Glutamatergic neuron (in vitro differentiated cells): ENCODE data around the gene LILRA1. TPM values are rescaled to one million over a fixed set of nuclear protein-coding genes. Genes with fewer than 3 reads are reported as not detected.

ENCODE experiments used
- DNase-seq: peaks from one replicate; pipeline ENCODE4 v3.0.0; 2022
- H3K27ac Mint-ChIP-seq: one replicate; pipeline ENCODE4 v1.8.0; 2020; ENCODE audit warnings: mild to moderate bottlenecking, mixed read lengths, inconsistent platforms; ENCODE audit not compliant: unreplicated experiment
- H3K27me3 Mint-ChIP-seq: one replicate; pipeline ENCODE4 v1.8.0; 2020; ENCODE audit warnings: mild to moderate bottlenecking, moderate library complexity, mixed read lengths, inconsistent platforms; ENCODE audit not compliant: unreplicated experiment
- H3K36me3 Mint-ChIP-seq: one replicate; pipeline ENCODE4 v1.8.0; 2020; ENCODE audit warnings: mild to moderate bottlenecking, mixed read lengths, inconsistent platforms; ENCODE audit not compliant: unreplicated experiment
- H3K4me1 Mint-ChIP-seq: one replicate; pipeline ENCODE4 v1.8.0; 2020; ENCODE audit warnings: mild to moderate bottlenecking, low read depth, mixed read lengths, inconsistent platforms; ENCODE audit not compliant: unreplicated experiment
- H3K4me3 Mint-ChIP-seq: one replicate; pipeline ENCODE4 v1.8.0; 2020; ENCODE audit warnings: mild to moderate bottlenecking, mixed read lengths, inconsistent platforms; ENCODE audit not compliant: unreplicated experiment
- H3K9me3 Mint-ChIP-seq: one replicate; pipeline ENCODE4 v1.8.0; 2020; ENCODE audit warnings: mild to moderate bottlenecking, moderate library complexity, mixed read lengths, inconsistent platforms; ENCODE audit not compliant: unreplicated experiment
- total RNA-seq: library from RNA; stranded (reverse); fragmentation: NEBNext Ultra II Directional; extraction: Animal tissue kit (Norgen Biotek cat#: 25700); gene quantifications from one replicate; pipeline ENCODE4 v1.2.1, GENCODE V29; 2021; ENCODE audit not compliant: unreplicated experiment
- TF ChIP-seq, protein P1 (sequence below): fragments of 200-600 bp; sonication (generic); IDR thresholded peaks from one replicate; pipeline ENCODE4 v1.5.0; 2021; ENCODE audit not compliant: partially characterized antibody, unreplicated experiment

LILRA1 gene
- total RNA-seq, 1 donor from 2014 or later = not detected

DNA sequence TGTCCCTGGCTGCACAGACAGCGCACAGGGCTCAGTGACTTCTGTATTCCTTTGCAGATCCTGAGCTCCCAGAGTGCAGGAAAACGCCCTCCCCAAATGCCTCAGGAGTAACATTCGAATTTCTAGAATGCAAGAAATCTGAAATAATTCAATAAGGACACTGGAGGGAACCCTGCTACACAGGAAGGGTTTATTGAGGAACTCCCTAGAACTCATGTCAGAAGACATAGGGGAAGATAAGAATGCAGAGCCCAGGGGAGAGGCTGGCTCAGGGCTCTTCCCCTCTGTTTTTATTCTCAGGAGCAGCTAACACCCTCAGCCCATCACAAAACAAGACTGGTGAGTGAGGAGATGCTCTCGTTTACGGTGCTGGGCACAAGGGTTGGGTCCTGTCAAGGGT lies 6.8 kb downstream of the LILRA1 start:
- no peaks in the 10 kb centered on the region for H3K36me3 Mint-ChIP-seq
- peaks cover 3% of the 10 kb centered on the region for H3K27me3 Mint-ChIP-seq
- peaks cover 3% of the 10 kb centered on the region for H3K9me3 Mint-ChIP-seq
- TF ChIP-seq, protein P1, sequence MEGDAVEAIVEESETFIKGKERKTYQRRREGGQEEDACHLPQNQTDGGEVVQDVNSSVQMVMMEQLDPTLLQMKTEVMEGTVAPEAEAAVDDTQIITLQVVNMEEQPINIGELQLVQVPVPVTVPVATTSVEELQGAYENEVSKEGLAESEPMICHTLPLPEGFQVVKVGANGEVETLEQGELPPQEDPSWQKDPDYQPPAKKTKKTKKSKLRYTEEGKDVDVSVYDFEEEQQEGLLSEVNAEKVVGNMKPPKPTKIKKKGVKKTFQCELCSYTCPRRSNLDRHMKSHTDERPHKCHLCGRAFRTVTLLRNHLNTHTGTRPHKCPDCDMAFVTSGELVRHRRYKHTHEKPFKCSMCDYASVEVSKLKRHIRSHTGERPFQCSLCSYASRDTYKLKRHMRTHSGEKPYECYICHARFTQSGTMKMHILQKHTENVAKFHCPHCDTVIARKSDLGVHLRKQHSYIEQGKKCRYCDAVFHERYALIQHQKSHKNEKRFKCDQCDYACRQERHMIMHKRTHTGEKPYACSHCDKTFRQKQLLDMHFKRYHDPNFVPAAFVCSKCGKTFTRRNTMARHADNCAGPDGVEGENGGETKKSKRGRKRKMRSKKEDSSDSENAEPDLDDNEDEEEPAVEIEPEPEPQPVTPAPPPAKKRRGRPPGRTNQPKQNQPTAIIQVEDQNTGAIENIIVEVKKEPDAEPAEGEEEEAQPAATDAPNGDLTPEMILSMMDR = no peak
- H3K27ac Mint-ChIP-seq = no peak overlapping the region
- no peak for DNase-seq
- no peak overlapping the region for H3K4me3 Mint-ChIP-seq
- H3K4me1 Mint-ChIP-seq = no peaks in the 10 kb centered on the region

DNA sequence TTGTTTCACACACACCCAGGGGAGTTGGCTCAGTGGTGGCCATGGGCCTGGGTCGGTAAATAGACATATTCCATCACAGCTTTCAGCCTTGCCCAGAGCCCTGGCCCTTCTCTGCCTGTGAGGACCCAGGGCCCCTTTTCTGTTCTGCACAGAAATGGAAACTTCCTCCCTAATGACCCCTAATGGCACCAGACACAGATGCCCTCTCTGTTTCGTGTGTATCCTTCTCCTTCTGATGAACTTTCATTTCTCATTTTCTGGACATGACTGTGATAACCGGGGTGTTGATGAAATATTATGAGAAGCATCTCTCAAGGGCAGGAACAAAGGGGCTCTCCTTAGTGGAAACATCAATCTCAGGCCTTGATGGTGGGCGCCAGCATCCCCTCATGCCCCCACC lies 12.8 kb downstream of the LILRA1 start:
- Mint-ChIP-seq H3K4me1 (no peaks in the 10 kb centered on the region), H3K27ac (no peak overlapping the region), H3K4me3 (no peak overlapping the region), H3K36me3 (peaks cover 10% of the 10 kb centered on the region), H3K9me3 (peaks cover 10% of the 10 kb centered on the region), H3K27me3 (peaks cover 9% of the 10 kb centered on the region)
- TF ChIP-seq, protein P1 = no peak
- DNase-seq = no peak

DNA sequence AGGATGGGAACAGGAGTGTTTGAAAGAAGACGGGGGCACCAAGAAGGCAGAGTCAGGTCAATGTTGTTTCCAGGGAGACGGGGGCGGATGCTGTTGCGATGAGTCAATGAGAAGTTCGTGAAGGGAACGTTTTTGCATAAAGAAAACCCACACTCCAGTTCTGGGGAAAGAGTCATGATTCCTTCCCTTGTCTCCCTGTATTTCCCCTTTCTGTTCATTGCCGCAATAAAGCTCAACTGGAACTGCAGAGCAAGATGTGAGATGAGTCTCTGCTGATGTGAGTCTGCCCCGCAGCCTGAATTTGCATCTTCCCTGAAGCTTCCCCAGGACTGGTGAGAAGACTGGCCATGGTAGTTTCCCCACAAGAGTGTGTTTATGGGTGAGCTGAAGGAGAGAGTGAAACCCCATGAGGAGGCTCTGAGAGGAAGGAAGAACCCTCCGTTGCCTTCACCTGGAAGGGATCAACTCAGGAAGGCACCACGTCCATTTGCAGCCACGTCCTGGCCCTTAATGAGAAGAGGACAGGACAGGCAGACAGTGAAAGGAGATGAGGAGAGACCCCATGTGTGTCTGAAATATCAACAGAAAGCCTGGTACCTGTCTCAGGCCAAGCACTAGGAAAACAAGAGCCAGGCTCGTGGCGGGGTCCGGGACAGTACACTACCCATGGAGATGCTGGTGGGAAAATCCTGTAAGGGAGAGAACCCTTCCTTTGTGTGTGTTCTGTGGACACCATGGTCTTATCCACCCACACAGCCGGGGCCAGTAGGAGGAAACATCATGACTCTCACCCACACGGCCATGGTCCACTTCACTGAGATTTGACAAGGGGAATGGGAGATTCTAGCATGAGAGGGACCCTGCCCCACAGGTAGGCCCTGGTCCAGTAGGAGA lies 13.7 kb downstream of the LILRA1 start:
- Mint-ChIP-seq H3K27me3 (peaks cover 8% of the 10 kb centered on the region), H3K4me3 (no peak overlapping the region), H3K36me3 (peaks cover 10% of the 10 kb centered on the region), H3K27ac (no peak overlapping the region), H3K9me3 (peaks cover 8% of the 10 kb centered on the region), H3K4me1 (no peaks in the 10 kb centered on the region)
- no peak for DNase-seq
- TF ChIP-seq, protein P1 = no peak

DNA sequence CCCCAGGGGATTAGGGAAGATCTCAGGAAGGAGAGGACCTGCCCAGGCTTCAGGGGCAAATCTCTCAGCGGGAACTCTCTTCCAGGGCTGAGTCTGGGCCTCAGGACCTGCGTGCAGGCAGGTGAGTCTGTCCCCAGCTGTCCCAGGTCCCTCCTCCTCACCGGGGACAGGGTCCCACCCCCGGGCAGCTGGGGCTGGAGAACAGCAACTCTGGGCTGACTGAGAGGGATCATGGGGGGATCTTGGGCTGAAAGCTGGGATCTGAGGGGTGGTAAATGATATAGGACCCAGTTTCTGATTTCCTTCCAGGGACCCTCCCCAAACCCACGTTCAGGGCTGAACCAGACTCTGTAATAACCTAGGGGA lies 14.3 kb downstream of the LILRA1 start:
- Mint-ChIP-seq H3K4me1 (no peaks in the 10 kb centered on the region), H3K9me3 (peaks cover 8% of the 10 kb centered on the region), H3K27ac (no peak overlapping the region), H3K27me3 (peaks cover 8% of the 10 kb centered on the region), H3K4me3 (no peak overlapping the region), H3K36me3 (peaks cover 10% of the 10 kb centered on the region)
- no peak for DNase-seq
- TF ChIP-seq, protein P1 = no peak

DNA sequence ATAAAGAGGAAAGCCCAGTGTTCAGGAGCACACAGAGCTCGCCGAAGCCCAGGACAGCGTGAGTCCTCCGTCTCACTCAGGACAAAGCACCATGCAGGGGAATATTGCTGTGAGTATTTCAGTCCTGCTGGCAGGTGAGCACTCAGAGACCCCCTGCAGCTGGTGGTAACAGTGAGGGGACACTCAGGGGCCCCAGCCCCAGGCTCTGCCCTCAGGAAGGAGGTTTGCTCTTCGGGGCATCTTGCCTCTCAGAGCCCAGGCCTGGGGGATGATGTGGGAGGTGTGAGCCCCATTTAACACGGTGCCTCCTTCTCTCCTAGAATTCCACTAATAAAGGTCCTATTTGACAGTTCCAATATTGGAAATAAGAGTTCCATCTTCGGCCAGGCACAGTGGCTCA lies 14.8 kb downstream of the LILRA1 start:
- TF ChIP-seq, protein P1 = no peak
- Mint-ChIP-seq H3K27ac (no peak overlapping the region), H3K27me3 (peaks cover 8% of the 10 kb centered on the region), H3K4me1 (no peaks in the 10 kb centered on the region), H3K9me3 (peaks cover 8% of the 10 kb centered on the region), H3K36me3 (peaks cover 10% of the 10 kb centered on the region), H3K4me3 (no peak overlapping the region)
- no peak for DNase-seq
